AG04449 (cell line): ENCODE measurements around the gene IRGC.

ENCODE experiments used
- CTCF ChIA-PET: fragments of 350-600 bp; formaldehyde crosslinking; extraction: SDS; loops from one replicate; lab custom pipeline; 2021; ENCODE audit warnings: antibody characterized with exemption; lab: Yijun Ruan, JAX
- POLR2A ChIA-PET: fragments of 400-600, 350-600 bp; formaldehyde crosslinking; extraction: SDS; loops from one replicate; lab custom pipeline; 2020; ENCODE audit warnings: antibody characterized with exemption, inconsistent platforms; lab: Yijun Ruan, JAX
- DNase-seq: peaks from one replicate; pipeline ENCODE4 v3.0.0-alpha.2; 2010; ENCODE audit warnings: low read depth, low spot score
- H3K4me3 ChIP-seq: 2 replicates; pipeline ENCODE4 v1.5.1; 2011; ENCODE audit warnings: low read depth, mild to moderate bottlenecking, control low read depth, low read length
- TF ChIP-seq, protein P1 (sequence below): IDR thresholded peaks from one replicate; pipeline ENCODE4 v1.5.1; 2011; ENCODE audit warnings: mild to moderate bottlenecking, moderate library complexity, low read length, control low read depth, inconsistent platforms; ENCODE audit not compliant: insufficient read depth; ENCODE audit errors: missing control alignments

IRGC gene

GRCh38 chr19:43688059-43688701 lies 27.7 kb upstream of the IRGC start:
- POLR2A ChIA-PET = interaction anchor here (1.0 to 1.6 kb wide), 2 partner anchors 20 to 67 kb away, joined by 4 to 6 read pairs; partner anchors contain the start of gene SMG9
- H3K4me3 ChIP-seq = no peak overlapping the region
- DNase-seq = no peak
- CTCF ChIA-PET = interaction anchor here (0.6 to 2.3 kb wide), 3 partner anchors 10 to 122 kb away, joined by 3 to 7 read pairs (median 3); no protein-coding TSS in a partner anchor
- TF ChIP-seq, protein P1, sequence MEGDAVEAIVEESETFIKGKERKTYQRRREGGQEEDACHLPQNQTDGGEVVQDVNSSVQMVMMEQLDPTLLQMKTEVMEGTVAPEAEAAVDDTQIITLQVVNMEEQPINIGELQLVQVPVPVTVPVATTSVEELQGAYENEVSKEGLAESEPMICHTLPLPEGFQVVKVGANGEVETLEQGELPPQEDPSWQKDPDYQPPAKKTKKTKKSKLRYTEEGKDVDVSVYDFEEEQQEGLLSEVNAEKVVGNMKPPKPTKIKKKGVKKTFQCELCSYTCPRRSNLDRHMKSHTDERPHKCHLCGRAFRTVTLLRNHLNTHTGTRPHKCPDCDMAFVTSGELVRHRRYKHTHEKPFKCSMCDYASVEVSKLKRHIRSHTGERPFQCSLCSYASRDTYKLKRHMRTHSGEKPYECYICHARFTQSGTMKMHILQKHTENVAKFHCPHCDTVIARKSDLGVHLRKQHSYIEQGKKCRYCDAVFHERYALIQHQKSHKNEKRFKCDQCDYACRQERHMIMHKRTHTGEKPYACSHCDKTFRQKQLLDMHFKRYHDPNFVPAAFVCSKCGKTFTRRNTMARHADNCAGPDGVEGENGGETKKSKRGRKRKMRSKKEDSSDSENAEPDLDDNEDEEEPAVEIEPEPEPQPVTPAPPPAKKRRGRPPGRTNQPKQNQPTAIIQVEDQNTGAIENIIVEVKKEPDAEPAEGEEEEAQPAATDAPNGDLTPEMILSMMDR = no peak

DNA sequence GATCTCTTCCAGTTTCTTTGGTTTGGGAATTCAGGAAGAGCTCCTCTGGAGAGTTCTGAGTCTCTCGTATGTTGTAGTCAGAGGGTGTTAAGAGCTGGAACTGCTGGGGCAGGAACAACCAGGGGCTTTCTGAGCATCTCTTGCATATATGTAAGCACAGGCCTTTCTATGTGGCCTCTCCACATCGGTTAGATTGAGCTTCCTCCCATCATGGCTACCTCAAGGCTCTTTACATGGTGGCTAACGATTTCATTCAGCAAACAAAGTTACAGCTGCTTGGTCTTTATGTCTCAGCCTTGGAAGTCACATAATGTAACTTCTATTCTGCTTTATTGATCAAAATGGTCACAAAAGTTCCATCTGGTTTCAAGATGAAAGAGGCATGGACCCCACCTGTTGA lies 25.4 kb upstream of the IRGC start:
- TF ChIP-seq, protein P1 = no peak
- POLR2A ChIA-PET = no interaction called here
- H3K4me3 ChIP-seq = no peak overlapping the region
- CTCF ChIA-PET = no interaction called here
- DNase-seq = no peak

GRCh38 chr19:43690890-43691289 lies 25.0 kb upstream of the IRGC start:
- ChIA-PET CTCF (no interaction called here), POLR2A (no interaction called here)
- TF ChIP-seq, protein P1 = no peak
- H3K4me3 ChIP-seq = no peak overlapping the region
- DNase-seq = no peak

- TF ChIP-seq, protein P1 = no peak
- no peak overlapping the region for H3K4me3 ChIP-seq
- DNase-seq = no peak
- POLR2A ChIA-PET = no interaction called here
- CTCF ChIA-PET = interaction anchor here (1.0 kb wide), 1 partner anchor 10 kb away, joined by 3 read pairs; no protein-coding TSS in a partner anchor
Observed at GRCh38 chr19:43691755-43692154, 24.1 kb upstream of the IRGC start.

GRCh38 chr19:43692385-43692784 lies 23.5 kb upstream of the IRGC start:
- TF ChIP-seq, protein P1 = no peak
- ChIA-PET CTCF (interaction anchor here (1.0 kb wide), 1 partner anchor 11 kb away, joined by 3 read pairs; no protein-coding TSS in a partner anchor), POLR2A (no interaction called here)
- H3K4me3 ChIP-seq = no peak overlapping the region
- no peak for DNase-seq

- TF ChIP-seq, protein P1 = no peak
- ChIA-PET CTCF (no interaction called here), POLR2A (no interaction called here)
- no peak overlapping the region for H3K4me3 ChIP-seq
- DNase-seq = no peak
Observed at GRCh38 chr19:43692877-43693276, 23.0 kb upstream of the IRGC start.
